ENCODE results near the gene DACH1.

DNA sequence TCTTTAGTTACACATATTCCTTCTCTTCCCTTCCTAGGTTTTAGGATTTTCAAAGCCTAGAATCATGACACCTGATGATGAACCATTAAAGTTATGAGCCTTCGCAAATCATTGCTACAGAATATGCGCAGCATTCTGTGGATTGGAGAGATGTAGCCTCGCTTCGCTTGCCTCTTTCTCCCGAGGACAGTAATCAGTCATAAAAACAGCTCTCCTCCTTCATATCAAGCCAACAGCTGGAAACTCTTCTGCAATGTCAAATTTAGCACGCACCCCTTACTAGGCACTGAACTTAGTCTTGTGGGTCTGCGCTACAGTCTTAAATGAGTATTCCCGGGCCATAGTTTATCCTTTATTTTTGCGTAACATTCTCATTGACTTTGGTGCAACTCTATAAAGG lies 79.6 kb downstream of the DACH1 start:
- TF ChIP-seq, protein P1, sequence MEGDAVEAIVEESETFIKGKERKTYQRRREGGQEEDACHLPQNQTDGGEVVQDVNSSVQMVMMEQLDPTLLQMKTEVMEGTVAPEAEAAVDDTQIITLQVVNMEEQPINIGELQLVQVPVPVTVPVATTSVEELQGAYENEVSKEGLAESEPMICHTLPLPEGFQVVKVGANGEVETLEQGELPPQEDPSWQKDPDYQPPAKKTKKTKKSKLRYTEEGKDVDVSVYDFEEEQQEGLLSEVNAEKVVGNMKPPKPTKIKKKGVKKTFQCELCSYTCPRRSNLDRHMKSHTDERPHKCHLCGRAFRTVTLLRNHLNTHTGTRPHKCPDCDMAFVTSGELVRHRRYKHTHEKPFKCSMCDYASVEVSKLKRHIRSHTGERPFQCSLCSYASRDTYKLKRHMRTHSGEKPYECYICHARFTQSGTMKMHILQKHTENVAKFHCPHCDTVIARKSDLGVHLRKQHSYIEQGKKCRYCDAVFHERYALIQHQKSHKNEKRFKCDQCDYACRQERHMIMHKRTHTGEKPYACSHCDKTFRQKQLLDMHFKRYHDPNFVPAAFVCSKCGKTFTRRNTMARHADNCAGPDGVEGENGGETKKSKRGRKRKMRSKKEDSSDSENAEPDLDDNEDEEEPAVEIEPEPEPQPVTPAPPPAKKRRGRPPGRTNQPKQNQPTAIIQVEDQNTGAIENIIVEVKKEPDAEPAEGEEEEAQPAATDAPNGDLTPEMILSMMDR (IDR thresholded peaks at IDR 0.05; ENCODE audit: extremely low read depth in 1 of 2, insufficient read depth in 1 of 2, low read depth in 1 of 2, low read length in 2 of 2), result no peak
- TF ChIP-seq JUN (IDR thresholded peaks at IDR 0.05; ENCODE audit: borderline replicate concordance, insufficient read depth, insufficient read length, low read depth), result no peak
- TF ChIP-seq POLR2A (IDR thresholded peaks at IDR 0.05; ENCODE audit: low read depth, low read length), result no peak
- TF ChIP-seq, protein P2, sequence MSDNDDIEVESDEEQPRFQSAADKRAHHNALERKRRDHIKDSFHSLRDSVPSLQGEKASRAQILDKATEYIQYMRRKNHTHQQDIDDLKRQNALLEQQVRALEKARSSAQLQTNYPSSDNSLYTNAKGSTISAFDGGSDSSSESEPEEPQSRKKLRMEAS (IDR thresholded peaks at IDR 0.05; ENCODE audit: insufficient read depth, insufficient read length), result no peak
- TF ChIP-seq EZH2 (IDR thresholded peaks at IDR 0.05; ENCODE audit: borderline replicate concordance, low read depth, low read length, severe bottlenecking), result no peak
- no peak for TF ChIP-seq POLR2AphosphoS5 (IDR thresholded peaks at IDR 0.05; ENCODE audit: insufficient read depth, low read depth, low read length)
- no peak for TF ChIP-seq GATA2 (IDR thresholded peaks at IDR 0.05; ENCODE audit: insufficient read depth, insufficient read length, low read depth, low read length)
- TF ChIP-seq MYC (IDR thresholded peaks at IDR 0.05; ENCODE audit: low read depth, low read length), result no peak

All from endothelial cell of umbilical vein (primary cell).